Body of pancreas (tissue), 4 donors: ENCODE results near the gene GRM3. TPM values are rescaled to one million over a fixed set of nuclear protein-coding genes. Genes with fewer than 3 reads are reported as not detected.
A peak's percentile ranks its signal among the peaks of the same experiment; 100 is the strongest.

Source experiments
- ATAC-seq: fragments of 150-250 bp; one replicate; pipeline ENCODE4 v1.9.1; 2016
- DNase-seq, 4 donors: peaks; one replicate each; pipeline ENCODE4 v3.0.0-alpha.2; 2019
- H3K27ac ChIP-seq, 4 donors: fragments of 200-600 bp; sonication (generic); 1 replicate in 3 of 4; 2 replicates in 1 of 4; pipeline versions ENCODE4 v1.5.1 to v1.6.1; 2016 to 2019; ENCODE audit warnings: mild to moderate bottlenecking in 1 of 4, mixed read lengths in 1 of 4, moderate library complexity in 1 of 4
- H3K27me3 ChIP-seq, 2 donors: fragments of 200-600 bp; sonication (generic); one replicate each; pipeline ENCODE4 v1.6.0; 2016; ENCODE audit warnings: mild to moderate bottlenecking in 1 of 2
- H3K36me3 ChIP-seq, 2 donors: fragments of 200-600 bp; sonication (generic); replicated peaks in 1 of 2; 2 replicates each; pipeline ENCODE4 v1.5.1; 2016; ENCODE audit warnings: low read depth in 2 of 2; ENCODE audit not compliant: insufficient read depth in 1 of 2
- H3K4me1 ChIP-seq: fragments of 200-600 bp; sonication (generic); one replicate; pipeline ENCODE4 v1.6.0; 2016
- H3K4me3 ChIP-seq, 2 donors: fragments of 200-600 bp; sonication (generic); 1 replicate in 1 of 2; 2 replicates in 1 of 2; pipeline ENCODE4 v1.5.1; 2016 to 2019
- H3K9me3 ChIP-seq, 3 donors: fragments of 200-600 bp; sonication (generic); 1 replicate in 2 of 3; 2 replicates in 1 of 3; pipeline ENCODE4 v1.5.1; 2016
- POLR2A ChIP-seq, 3 donors: fragments of 450-650 bp; IDR thresholded peaks; one replicate each; pipeline ENCODE4 v1.6.1; 2016; ENCODE audit warnings: antibody characterized with exemption in 3 of 3, mild to moderate bottlenecking in 2 of 3
- WGBS, 2 donors: methylation state at CpG; one replicate each; pipeline ENCODE4 v1.1.5; 2017; 5-methylcytosine and 5-hydroxymethylcytosine counted together
- intact Hi-C: fragments of 100-400 bp; cut with DNase I; formaldehyde crosslinking; loops from one replicate; pipeline ENCODE4 v1.15.1; 2023
- total RNA-seq, 2 donors: library from RNA; depleted of rRNA; stranded (reverse); fragments of >200 nt; gene quantifications; one replicate each; pipeline ENCODE4 v1.1.0, GENCODE V29; 2016
- TF ChIP-seq, protein P1 (sequence below), 7 experiments: fragments of 450-650 bp in 4 of 7; fragments of 200-600 bp in 3 of 7; sonication (generic) in 3 of 7; IDR thresholded peaks; one replicate each; pipeline ENCODE4 v1.5.1; 2016 to 2019; ENCODE audit warnings: antibody characterized with exemption in 7 of 7

The GRM3 gene
- total RNA-seq, 2 donors from 2014 or later, result not detected

- H3K9me3 ChIP-seq, result no peaks in the 10 kb centered on the region
- intact Hi-C loops, result no loop called here
- no peaks in the 10 kb centered on the region for H3K4me1 ChIP-seq
- no peaks in the 10 kb centered on the region for H3K27me3 ChIP-seq
- H3K4me3 ChIP-seq, result no peak overlapping the region
- no peak for ATAC-seq
- DNase-seq, result no peak
- no peak overlapping the region for H3K27ac ChIP-seq
- TF ChIP-seq POLR2A (IDR thresholded peaks at IDR 0.05), result no peak
- TF ChIP-seq, protein P1, sequence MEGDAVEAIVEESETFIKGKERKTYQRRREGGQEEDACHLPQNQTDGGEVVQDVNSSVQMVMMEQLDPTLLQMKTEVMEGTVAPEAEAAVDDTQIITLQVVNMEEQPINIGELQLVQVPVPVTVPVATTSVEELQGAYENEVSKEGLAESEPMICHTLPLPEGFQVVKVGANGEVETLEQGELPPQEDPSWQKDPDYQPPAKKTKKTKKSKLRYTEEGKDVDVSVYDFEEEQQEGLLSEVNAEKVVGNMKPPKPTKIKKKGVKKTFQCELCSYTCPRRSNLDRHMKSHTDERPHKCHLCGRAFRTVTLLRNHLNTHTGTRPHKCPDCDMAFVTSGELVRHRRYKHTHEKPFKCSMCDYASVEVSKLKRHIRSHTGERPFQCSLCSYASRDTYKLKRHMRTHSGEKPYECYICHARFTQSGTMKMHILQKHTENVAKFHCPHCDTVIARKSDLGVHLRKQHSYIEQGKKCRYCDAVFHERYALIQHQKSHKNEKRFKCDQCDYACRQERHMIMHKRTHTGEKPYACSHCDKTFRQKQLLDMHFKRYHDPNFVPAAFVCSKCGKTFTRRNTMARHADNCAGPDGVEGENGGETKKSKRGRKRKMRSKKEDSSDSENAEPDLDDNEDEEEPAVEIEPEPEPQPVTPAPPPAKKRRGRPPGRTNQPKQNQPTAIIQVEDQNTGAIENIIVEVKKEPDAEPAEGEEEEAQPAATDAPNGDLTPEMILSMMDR (IDR thresholded peaks at IDR 0.05), result no peak
- 76 to 78% methylated on average over 5 of the region's 5 CpGs for WGBS, 2 donors
- no peaks in the 10 kb centered on the region for H3K36me3 ChIP-seq
Observed at GRCh38 chr7:86664991-86665390, 21.3 kb downstream of the GRM3 start.

DNA sequence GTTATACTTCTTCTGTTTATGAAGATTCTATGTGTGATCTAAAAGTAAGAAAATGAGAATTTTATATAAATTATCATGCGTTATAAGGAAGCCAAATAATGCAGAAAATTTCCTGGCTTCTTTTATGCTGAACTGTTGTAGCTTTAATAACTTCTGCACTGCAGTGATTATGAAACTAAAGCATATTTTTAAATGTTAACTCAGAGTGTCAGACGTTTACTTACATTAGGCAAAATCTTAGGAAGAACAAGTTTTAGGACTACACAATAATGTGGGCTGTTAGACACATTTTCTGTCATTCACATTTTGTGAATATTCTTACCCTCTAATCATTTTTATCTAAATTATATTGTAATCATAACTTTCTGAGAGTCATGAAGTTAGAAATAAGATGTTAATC, 22.0 kb downstream of the GRM3 start:
- intact Hi-C loops, result no loop called here
- ATAC-seq (no peak), DNase-seq (no peak)
- no peaks in the 10 kb centered on the region for H3K9me3 ChIP-seq
- TF ChIP-seq, protein P1 (IDR thresholded peaks at IDR 0.05), result no peak
- no peak for TF ChIP-seq POLR2A (IDR thresholded peaks at IDR 0.05)
- no peak overlapping the region for H3K27ac ChIP-seq
- H3K27me3 ChIP-seq, result no peaks in the 10 kb centered on the region
- 22 to 32% methylated on average over 2 of the region's 2 CpGs for WGBS, 2 donors
- no peak overlapping the region for H3K4me3 ChIP-seq
- no peaks in the 10 kb centered on the region for H3K36me3 ChIP-seq
- H3K4me1 ChIP-seq, result no peaks in the 10 kb centered on the region

DNA sequence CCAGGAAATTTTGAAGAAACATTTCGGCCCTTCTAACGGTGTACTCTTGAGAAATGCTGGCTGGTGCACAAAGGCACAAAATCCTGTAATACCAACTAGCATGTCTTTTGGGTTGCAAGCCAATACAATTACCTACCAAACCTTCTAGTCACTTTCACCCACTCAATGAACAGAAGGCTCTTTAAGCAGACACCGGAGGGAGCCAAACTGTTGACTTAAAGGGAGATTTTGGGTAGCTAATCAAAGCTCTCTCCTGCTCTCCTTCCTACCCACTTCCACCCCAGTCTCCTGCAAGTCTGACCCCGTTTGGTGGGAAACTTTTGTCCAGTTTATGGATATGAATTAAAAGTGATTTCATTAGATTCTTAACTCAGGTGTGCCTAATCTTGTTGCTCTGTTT, 24.0 kb downstream of the GRM3 start:
- no peaks in the 10 kb centered on the region for H3K27me3 ChIP-seq
- H3K4me1 ChIP-seq, result no peaks in the 10 kb centered on the region
- H3K9me3 ChIP-seq, result no peaks in the 10 kb centered on the region
- intact Hi-C loops, result no loop called here
- no peak overlapping the region for H3K27ac ChIP-seq
- no peak for ATAC-seq
- peak in 1 of 4 donors; percentile 8 for DNase-seq
- 29 to 31% methylated on average over 4 of the region's 4 CpGs for WGBS, 2 donors
- H3K4me3 ChIP-seq, result no peak overlapping the region
- no peaks in the 10 kb centered on the region for H3K36me3 ChIP-seq
- TF ChIP-seq POLR2A (IDR thresholded peaks at IDR 0.05), result no peak
- TF ChIP-seq, protein P1 (IDR thresholded peaks at IDR 0.05), result peak in 2 of 7 experiments; percentile 12 to 35

- 26 to 48% methylated on average over 3 of the region's 3 CpGs for WGBS, 2 donors
- no peak for TF ChIP-seq POLR2A (IDR thresholded peaks at IDR 0.05)
- no peak for DNase-seq
- H3K36me3 ChIP-seq, result no peaks in the 10 kb centered on the region
- intact Hi-C loops, result no loop called here
- no peaks in the 10 kb centered on the region for H3K4me1 ChIP-seq
- H3K4me3 ChIP-seq, result no peak overlapping the region
- no peaks in the 10 kb centered on the region for H3K27me3 ChIP-seq
- no peak for ATAC-seq
- H3K27ac ChIP-seq, result no peak overlapping the region
- H3K9me3 ChIP-seq, result no peaks in the 10 kb centered on the region
Observed at GRCh38 chr7:86668315-86668714, 24.6 kb downstream of the GRM3 start.

DNA sequence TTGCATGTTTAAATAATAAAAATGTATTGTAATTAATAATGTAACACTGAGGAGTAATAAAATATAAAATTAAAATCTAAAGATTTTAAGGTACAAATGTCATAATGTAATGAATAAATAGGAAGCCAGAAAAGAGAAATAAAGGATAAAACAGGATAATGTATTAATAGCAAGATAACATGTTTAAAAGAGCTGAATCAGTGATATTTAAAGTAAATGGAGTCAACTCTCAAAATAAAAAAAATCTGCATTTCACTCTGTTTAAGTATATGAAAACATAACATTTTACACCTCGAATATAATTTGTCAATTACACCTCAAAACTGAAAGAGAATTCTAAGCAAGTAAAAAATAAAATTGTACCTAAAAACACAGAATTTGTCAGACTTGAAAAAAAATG, 44.1 kb downstream of the GRM3 start:
- WGBS, 2 donors, result 41 to 60% methylated on average over 1 of the region's 1 CpG
- Histone ChIP-seq H3K9me3 (no peaks in the 10 kb centered on the region), H3K4me1 (no peaks in the 10 kb centered on the region), H3K27ac (no peak overlapping the region), H3K4me3 (no peak overlapping the region), H3K36me3 (no peaks in the 10 kb centered on the region), H3K27me3 (no peaks in the 10 kb centered on the region)
- ATAC-seq, result no peak
- no peak for DNase-seq
- intact Hi-C loops, result no loop called here
- TF ChIP-seq POLR2A (IDR thresholded peaks at IDR 0.05), result no peak
- TF ChIP-seq, protein P1 (IDR thresholded peaks at IDR 0.05), result no peak
